Bronchial epithelial cell (primary cell): ENCODE data around the gene PAF1. TPM values are rescaled to one million over a fixed set of nuclear protein-coding genes. Genes with fewer than 3 reads are reported as not detected.

Experiments used
- DNase-seq: peaks from one replicate; pipeline ENCODE4 v3.0.0-alpha.2; 2010; ENCODE audit warnings: low read depth
- FAIRE-seq: peaks from 2 replicates; lab custom pipeline; 2011; peaks lifted over from hg19 to GRCh38; lab: Jason Lieb, UNC
- H3K27me3 ChIP-seq: 2 replicates; pipeline ENCODE4 v1.5.1; 2011; ENCODE audit warnings: low read length; ENCODE audit not compliant: control insufficient read depth, insufficient read depth
- H3K36me3 ChIP-seq: 2 replicates; pipeline ENCODE4 v1.5.1; 2011; ENCODE audit warnings: low read length; ENCODE audit not compliant: control insufficient read depth, insufficient read depth
- H3K4me3 ChIP-seq: 2 replicates; pipeline ENCODE4 v1.5.1; 2011; ENCODE audit warnings: mild to moderate bottlenecking, low read depth, low read length, control low read depth
- CTCF ChIP-seq: IDR thresholded peaks from 2 replicates; pipeline ENCODE4 v1.5.1; 2011; ENCODE audit warnings: mild to moderate bottlenecking, moderate library complexity, low read length, control low read depth, inconsistent platforms; ENCODE audit not compliant: insufficient read depth, severe bottlenecking
- total RNA-seq: library from RNA; depleted of rRNA; stranded (reverse); fragments of >200 nt; gene quantifications from 2 replicates; pipeline ENCODE4 v1.2.1, GENCODE V29; 2014

Gene PAF1
- total RNA-seq, 1 donor from 2014 or later: 31.6 TPM

- TF ChIP-seq CTCF: no peak
- Histone ChIP-seq H3K27me3 (no peaks in the 10 kb centered on the region), H3K36me3 (peaks cover 9% of the 10 kb centered on the region), H3K4me3 (peak overlapping the region; percentile 37)
- DNase-seq: peak; percentile 74
- no peak for FAIRE-seq
Measured at GRCh38 chr19:39402346-39403300, 11.7 kb upstream of the PAF1 start.

DNA sequence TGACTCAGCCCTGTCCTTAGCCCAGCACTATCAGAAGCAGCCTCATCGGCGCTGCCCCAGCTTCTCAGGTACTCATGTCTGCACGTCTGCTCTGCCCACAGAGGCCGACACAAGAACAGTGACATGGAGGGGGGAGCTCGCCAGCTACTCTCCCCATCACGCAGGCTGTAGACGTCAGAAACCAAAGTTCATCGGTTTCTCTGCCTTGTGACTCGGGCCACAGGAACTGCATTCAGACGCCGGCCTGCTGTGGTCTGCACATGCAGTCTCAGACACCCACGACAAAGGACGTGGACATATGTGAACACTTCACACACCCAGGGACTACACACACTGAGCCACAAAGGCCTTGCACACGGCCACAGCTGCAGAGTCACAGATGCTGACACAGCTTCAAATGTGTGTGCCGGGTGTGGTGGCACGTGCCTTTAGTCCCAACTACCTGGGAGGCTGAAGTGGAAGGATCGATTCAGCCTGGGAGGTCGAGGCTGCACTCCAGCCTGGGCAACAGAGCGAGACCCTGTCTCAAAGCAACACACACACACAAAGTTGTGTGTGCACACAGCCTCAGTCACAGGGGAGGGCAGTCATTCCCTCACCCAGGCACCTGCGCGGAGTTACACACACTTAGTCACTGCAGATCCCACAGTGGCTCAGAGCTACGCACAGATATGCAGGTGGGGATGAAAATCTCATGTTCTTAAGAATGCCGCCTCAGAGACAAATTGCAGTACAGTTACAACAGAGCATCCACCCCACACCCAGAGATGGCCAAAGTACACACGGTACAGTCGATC lies 10.8 kb upstream of the PAF1 start:
- TF ChIP-seq CTCF: no peak
- no peaks in the 10 kb centered on the region for H3K27me3 ChIP-seq
- no peak overlapping the region for H3K4me3 ChIP-seq
- peak; percentile 96 for FAIRE-seq
- H3K36me3 ChIP-seq: peaks cover 3% of the 10 kb centered on the region
- peak; percentile 97 for DNase-seq

DNA sequence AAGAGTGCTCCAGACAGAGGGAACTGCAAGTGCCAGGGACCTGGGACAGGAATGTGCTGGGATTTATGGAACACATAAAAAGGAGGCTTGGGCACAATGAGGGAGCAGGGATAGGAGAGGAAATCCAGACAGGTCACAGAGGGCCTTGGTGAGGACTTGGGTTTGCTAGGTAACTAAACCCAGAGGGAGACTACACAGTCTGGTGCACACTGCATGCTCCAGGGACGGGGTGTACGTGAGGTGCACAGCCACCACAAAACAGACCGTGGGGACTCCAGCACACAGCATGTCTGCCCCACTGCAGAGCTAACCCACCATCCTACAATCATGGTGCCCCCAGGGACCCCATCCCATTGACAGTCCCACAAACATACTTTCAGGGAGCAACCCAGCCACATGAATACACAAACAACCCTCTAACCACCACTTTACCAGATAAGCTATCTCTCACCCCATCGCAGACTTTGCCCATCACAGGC lies 10.2 kb upstream of the PAF1 start:
- TF ChIP-seq CTCF: no peak
- peaks cover 3% of the 10 kb centered on the region for H3K36me3 ChIP-seq
- FAIRE-seq (no peak), DNase-seq (no peak)
- no peak overlapping the region for H3K4me3 ChIP-seq
- H3K27me3 ChIP-seq: no peaks in the 10 kb centered on the region

GRCh38 chr19:39400061-39400460 lies 9.2 kb upstream of the PAF1 start:
- FAIRE-seq: no peak
- no peak for TF ChIP-seq CTCF

GRCh38 chr19:39399668-39400050 lies 8.8 kb upstream of the PAF1 start:
- DNase-seq: no peak
- no peak for TF ChIP-seq CTCF
- H3K36me3 ChIP-seq: peaks cover 5% of the 10 kb centered on the region
- no peaks in the 10 kb centered on the region for H3K27me3 ChIP-seq
- FAIRE-seq: no peak
- no peak overlapping the region for H3K4me3 ChIP-seq

More at GRCh38 chr19:39400061-39400460, 9.2 kb upstream of the PAF1 start:
- no peak for DNase-seq
- no peaks in the 10 kb centered on the region for H3K27me3 ChIP-seq
- peaks cover 5% of the 10 kb centered on the region for H3K36me3 ChIP-seq
- no peak overlapping the region for H3K4me3 ChIP-seq
